ENCODE data around the gene RAB14. TPM values are rescaled to one million over a fixed set of nuclear protein-coding genes. Genes with fewer than 3 reads are reported as not detected.

Gene RAB14
- total RNA-seq, 1 experiment from 2014 or later, result 63.1 TPM

GRCh38 chr9:121214005-121214404 is 12.3 kb upstream of the RAB14 start:
- Histone ChIP-seq H3K79me2 (ENCODE audit: insufficient read depth, low read length) (no peaks in the 10 kb centered on the region), H3K27ac (ENCODE audit: low read depth, low read length) (no peak overlapping the region), H2AFZ (ENCODE audit: low read depth, low read length, poor library complexity, severe bottlenecking) (no peak overlapping the region), H3K9me2 (ENCODE audit: insufficient read depth) (no peaks in the 10 kb centered on the region), H3K4me3 (replicated peaks in 1 of 2; ENCODE audit: low read depth in 1 of 2, low read length in 2 of 2) (no peak overlapping the region), H3K36me3 (ENCODE audit: control insufficient read depth in 1 of 2, insufficient read depth in 2 of 2, low read length in 2 of 2) (no peaks in the 10 kb centered on the region), H3K9ac (ENCODE audit: low read length) (no peak overlapping the region), H4K20me1 (ENCODE audit: insufficient read depth) (no peaks in the 10 kb centered on the region), H3K27me3 (ENCODE audit: insufficient read depth, low read length) (no peaks in the 10 kb centered on the region), H3K4me2 (ENCODE audit: low read length) (no peak overlapping the region), H3K9me3 (ENCODE audit: control insufficient read depth in 1 of 2, insufficient read depth in 1 of 2, low read depth in 1 of 2, low read length in 2 of 2) (no peaks in the 10 kb centered on the region), H3K4me1 (ENCODE audit: control insufficient read depth in 1 of 2, insufficient read depth in 2 of 2, low read length in 2 of 2) (peaks cover 0 to 8% of the 10 kb centered on the region in 2 experiments; a peak in 2 of 4 replicates)
- ChIA-PET CTCF (interaction anchor here (0.8 to 3.0 kb wide), 14 partner anchors 9 to 324 kb away, joined by 3 to 28 read pairs (median 4); partner anchors contain the start of genes GSN and RAB14), RAD21 (ENCODE audit: low non-redundant PET in 1 of 2, low total read pairs in 2 of 2, uncharacterized antibody in 2 of 2, unreplicated experiment in 2 of 2) (interaction anchor here (1.4 to 1.8 kb wide), 3 partner anchors 64 to 186 kb away, joined by 3 to 7 read pairs (median 5); no protein-coding TSS in a partner anchor), POLR2A (no interaction called here)
- intact Hi-C loops (cut with micrococcal nuclease), result loop anchor here (5.0 kb wide), 2 partner anchors 68 to 323 kb away; no protein-coding TSS in a partner anchor
- DNase-seq (ENCODE audit: low read depth, low spot score) (no peak), ATAC-seq (no peak)
- no TSS peak for BruUV-seq (replicated peaks)
- no peak for TF ChIP-seq POLR2AphosphoS5 (IDR thresholded peaks at IDR 0.05; ENCODE audit: low read depth, low read length)
- TF ChIP-seq EZH2 (IDR thresholded peaks at IDR 0.05), result no peak
- no peak for TF ChIP-seq MAX (IDR thresholded peaks at IDR 0.05)
- TF ChIP-seq POLR2A (IDR thresholded peaks at IDR 0.05; ENCODE audit: borderline replicate concordance, extremely low read depth, insufficient read depth, insufficient read length), result no peak
- TF ChIP-seq RAD21 (IDR thresholded peaks at IDR 0.05; ENCODE audit: low read depth), result no peak
- TF ChIP-seq JUND (IDR thresholded peaks at IDR 0.05), result no peak
- TF ChIP-seq CBX3 (IDR thresholded peaks at IDR 0.05; ENCODE audit: low read depth), result no peak
- no peak for TF ChIP-seq YY1 (IDR thresholded peaks at IDR 0.05; ENCODE audit: extremely low read depth, insufficient replicate concordance, low read depth, low read length)
- no peak for TF ChIP-seq CEBPB (IDR thresholded peaks at IDR 0.05; ENCODE audit: low read depth)
- no peak for TF ChIP-seq EGR1 (IDR thresholded peaks at IDR 0.05; ENCODE audit: low read depth)

All from HCT116 (cell line).